Activated CD4-positive, alpha-beta T cell treated with anti-CD3 and anti-CD28 coated beads for 1 hour (primary cell): ENCODE measurements around the gene S100B.
"Not testable (repeated sequence)": the region's sequence is repeated elsewhere in the genome, so short reads cannot be mapped to it uniquely, and the experiment has no call there.

Experiments
- DNase-seq: peaks from one replicate; pipeline ENCODE4 v3.0.0-alpha.2; 2020

Gene S100B

GRCh38 chr21:46598581-46599572 lies 6.0 kb downstream of the S100B start:
- no peak for DNase-seq

- no peak for DNase-seq
Observed at GRCh38 chr21:46597896-46598343, 7.0 kb downstream of the S100B start.

- DNase-seq, result no peak
Observed at GRCh38 chr21:46597031-46597430, 7.9 kb downstream of the S100B start.

- DNase-seq, result no peak
Observed at GRCh38 chr21:46596201-46596600, 8.7 kb downstream of the S100B start.

- DNase-seq, result no peak
Observed at GRCh38 chr21:46594276-46594675, 10.6 kb downstream of the S100B start.

GRCh38 chr21:46585191-46585953 lies 19.5 kb downstream of the S100B start:
- no peak for DNase-seq

- DNase-seq, result no peak
Observed at GRCh38 chr21:46581780-46582307, 23.0 kb downstream of the S100B start.

GRCh38 chr21:46579394-46579793 lies 25.5 kb downstream of the S100B start:
- DNase-seq, result not testable (repeated sequence)

- not testable (repeated sequence) for DNase-seq
Observed at GRCh38 chr21:46577786-46578185, 27.1 kb downstream of the S100B start.

GRCh38 chr21:46572850-46573249 lies 32.0 kb downstream of the S100B start:
- DNase-seq, result no peak

- no peak for DNase-seq
Observed at GRCh38 chr21:46570631-46571030, 34.3 kb downstream of the S100B start.

GRCh38 chr21:46570119-46570518 lies 34.8 kb downstream of the S100B start:
- no peak for DNase-seq

- no peak for DNase-seq
Observed at GRCh38 chr21:46569081-46569480, 35.8 kb downstream of the S100B start.

GRCh38 chr21:46568562-46568961 lies 36.3 kb downstream of the S100B start:
- DNase-seq, result no peak

- no peak for DNase-seq
Observed at GRCh38 chr21:46567348-46567747, 37.5 kb downstream of the S100B start.

- DNase-seq, result no peak
Observed at GRCh38 chr21:46564391-46564790, 40.5 kb downstream of the S100B start.

GRCh38 chr21:46562964-46563607 lies 41.8 kb downstream of the S100B start:
- no peak for DNase-seq

- no peak for DNase-seq
Observed at GRCh38 chr21:46562472-46562871, 42.4 kb downstream of the S100B start.

- no peak for DNase-seq
Observed at GRCh38 chr21:46561445-46562090, 43.3 kb downstream of the S100B start.

- DNase-seq, result no peak
Observed at GRCh38 chr21:46560568-46561444, 44.1 kb downstream of the S100B start.

GRCh38 chr21:46559291-46559983 lies 45.4 kb downstream of the S100B start:
- peak; percentile 40 for DNase-seq
